SK-N-MC (cell line): ENCODE results near the gene RAET1E.

ENCODE experiments used
- EZH2 ChIP-seq: fragments of 200-600 bp; sonication (generic); IDR thresholded peaks from one replicate; pipeline ENCODE4 v1.6.1; 2017; ENCODE audit warnings: antibody characterized with exemption
- FOXP2 ChIP-seq: optimal IDR thresholded peaks from 2 replicates; pipeline ENCODE3; 2011; ENCODE audit warnings: mild to moderate bottlenecking, moderate library complexity; ENCODE audit not compliant: insufficient read depth; ENCODE audit errors: extremely low read length, control extremely low read depth
- POLR2AphosphoS5 ChIP-seq: IDR thresholded peaks from 2 replicates; pipeline ENCODE4 v1.6.1; 2012; ENCODE audit warnings: mild to moderate bottlenecking, low read depth, low read length, borderline replicate concordance

DNA sequence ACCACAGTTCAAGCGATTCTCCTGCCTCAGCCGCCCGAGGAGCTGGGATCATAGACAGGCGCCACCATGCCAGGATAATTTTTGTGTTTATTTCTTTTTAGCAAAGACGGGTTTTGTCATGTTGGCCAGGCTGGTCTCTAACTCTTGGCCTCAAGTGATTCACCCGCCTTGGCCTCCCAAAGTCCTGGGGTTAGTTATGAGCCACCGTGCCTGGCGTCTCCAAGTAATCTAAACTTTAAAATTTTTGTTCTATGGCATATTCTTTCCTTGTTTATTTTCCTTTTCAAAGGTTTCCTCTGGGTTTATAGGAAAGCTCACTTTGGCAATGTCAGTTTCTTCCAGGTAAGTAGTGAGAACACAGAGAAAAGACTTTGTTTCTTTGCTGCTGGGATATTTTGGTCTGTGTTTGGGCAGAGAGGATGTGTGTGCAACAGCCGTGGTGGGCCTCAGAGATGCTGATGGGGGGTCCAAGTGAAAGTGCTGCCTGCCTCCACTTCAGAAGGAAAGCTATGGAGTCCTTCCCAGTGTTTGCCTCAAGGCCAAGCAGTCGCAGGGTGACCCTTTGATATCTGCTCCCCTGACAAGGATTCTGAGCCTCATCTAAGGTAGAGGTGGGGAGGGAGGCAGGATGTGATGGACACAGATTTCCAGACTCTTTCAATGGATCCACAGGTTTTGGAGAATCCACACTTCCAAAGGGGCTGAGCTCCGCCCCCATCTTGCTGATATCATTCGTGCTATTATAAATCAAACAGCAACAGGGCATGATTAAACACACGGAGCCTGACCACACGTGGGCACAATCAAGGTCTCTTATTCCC lies 36.1 kb downstream of the RAET1E start:
- TF ChIP-seq POLR2AphosphoS5 (no peak), EZH2 (no peak), FOXP2 (no peak)
